WERI-Rb-1 (cell line): Measurements from ENCODE around the gene OGFOD1.

Experiments
- DNase-seq: peaks from one replicate; pipeline ENCODE4 v3.0.0-alpha.2; 2020
- H3K27ac ChIP-seq: fragments of 250-450 bp; sonication (Bioruptor Pico); 2 replicates; pipeline ENCODE4 v1.5.1; 2020; ENCODE audit warnings: mild to moderate bottlenecking, moderate library complexity
- H3K27me3 ChIP-seq: fragments of 250-450 bp; sonication (Bioruptor Pico); 2 replicates; pipeline ENCODE4 v1.5.1; 2021; ENCODE audit warnings: mild to moderate bottlenecking, low read depth, moderate library complexity; ENCODE audit not compliant: insufficient read depth, severe bottlenecking
- H3K36me3 ChIP-seq: fragments of 250-450 bp; sonication (Bioruptor Pico); 2 replicates; pipeline ENCODE4 v1.5.1; 2020; ENCODE audit warnings: mild to moderate bottlenecking, moderate library complexity
- H3K4me3 ChIP-seq: 2 replicates; pipeline ENCODE4 v1.5.1; 2011; ENCODE audit warnings: low read depth, mild to moderate bottlenecking, control low read depth, low read length
- H3K9me3 ChIP-seq: fragments of 250-450 bp; sonication (Bioruptor Pico); 2 replicates; pipeline ENCODE4 v1.5.1; 2021; ENCODE audit warnings: mild to moderate bottlenecking, moderate library complexity; ENCODE audit not compliant: severe bottlenecking
- CTCF ChIP-seq: IDR thresholded peaks from 2 replicates; pipeline ENCODE4 v1.5.1; 2011; ENCODE audit warnings: low read depth, mild to moderate bottlenecking, control low read depth, inconsistent platforms, low read length

OGFOD1 gene

GRCh38 chr16:56438038-56438437 is 13.3 kb upstream of the OGFOD1 start:
- no peaks in the 10 kb centered on the region for H3K27me3 ChIP-seq
- H3K4me3 ChIP-seq, result no peak overlapping the region
- DNase-seq, result no peak
- no peak for TF ChIP-seq CTCF
- peaks cover 80% of the 10 kb centered on the region for H3K36me3 ChIP-seq
- no peak overlapping the region for H3K27ac ChIP-seq
- H3K9me3 ChIP-seq, result no peaks in the 10 kb centered on the region

- peaks cover 52% of the 10 kb centered on the region for H3K36me3 ChIP-seq
These were observed 4.1 kb upstream of the OGFOD1 start for GRCh38 chr16:56447286-56447685.

GRCh38 chr16:56448005-56448404 is 3.3 kb upstream of the OGFOD1 start:
- Histone ChIP-seq H3K36me3 (peaks cover 51% of the 10 kb centered on the region), H3K27me3 (no peaks in the 10 kb centered on the region), H3K4me3 (no peak overlapping the region), H3K27ac (no peak overlapping the region), H3K9me3 (no peaks in the 10 kb centered on the region)
- no peak for TF ChIP-seq CTCF
- DNase-seq, result no peak

More at GRCh38 chr16:56447286-56447685, 4.1 kb upstream of the OGFOD1 start:
- Histone ChIP-seq H3K4me3 (no peak overlapping the region), H3K9me3 (no peaks in the 10 kb centered on the region), H3K27me3 (no peaks in the 10 kb centered on the region), H3K27ac (no peak overlapping the region)
- DNase-seq, result no peak
- no peak for TF ChIP-seq CTCF

- TF ChIP-seq CTCF, result no peak
- no peak for DNase-seq
- H3K9me3 ChIP-seq, result no peaks in the 10 kb centered on the region
- no peaks in the 10 kb centered on the region for H3K27me3 ChIP-seq
- H3K4me3 ChIP-seq, result peak overlapping the region; percentile 99
- peaks cover 51% of the 10 kb centered on the region for H3K36me3 ChIP-seq
- peak overlapping the region; percentile 95 for H3K27ac ChIP-seq
These were observed 924 bp upstream of the OGFOD1 start for GRCh38 chr16:56450275-56450985.

GRCh38 chr16:56451753-56452689 is 667 bp downstream of the OGFOD1 start:
- no peak for TF ChIP-seq CTCF
- H3K36me3 ChIP-seq, result peaks cover 49% of the 10 kb centered on the region

More at GRCh38 chr16:56451753-56452689, 667 bp downstream of the OGFOD1 start:
- H3K4me3 ChIP-seq, result peak overlapping the region; percentile 99
- H3K9me3 ChIP-seq, result no peaks in the 10 kb centered on the region
- H3K27ac ChIP-seq, result peak overlapping the region; percentile 95
- no peak for DNase-seq
- H3K27me3 ChIP-seq, result no peaks in the 10 kb centered on the region
